A673 (cell line): ENCODE data around the gene NPM3.

Source experiments
- CTCF ChIP-seq: fragments of 300-800, 200-600 bp; sonication (generic); conservative IDR thresholded peaks from 2 replicates; pipeline ENCODE4 v1.5.1; 2017; ENCODE audit warnings: low read depth, mild to moderate bottlenecking, antibody characterized with exemption, low read length, moderate library complexity, mixed read lengths
- EZH2 ChIP-seq: fragments of 200-600 bp; sonication (generic); IDR thresholded peaks from 2 replicates; pipeline ENCODE4 v1.6.1; 2017; ENCODE audit warnings: borderline replicate concordance, low read depth, mild to moderate bottlenecking, mixed read lengths, antibody characterized with exemption, low read length; ENCODE audit not compliant: poor library complexity, severe bottlenecking

- TF ChIP-seq EZH2 (no peak), CTCF (no peak)
Measured at GRCh38 chr10:101745074-101745696, 38.1 kb downstream of the NPM3 start.
